ENCODE results near the gene ARL3.

DNA sequence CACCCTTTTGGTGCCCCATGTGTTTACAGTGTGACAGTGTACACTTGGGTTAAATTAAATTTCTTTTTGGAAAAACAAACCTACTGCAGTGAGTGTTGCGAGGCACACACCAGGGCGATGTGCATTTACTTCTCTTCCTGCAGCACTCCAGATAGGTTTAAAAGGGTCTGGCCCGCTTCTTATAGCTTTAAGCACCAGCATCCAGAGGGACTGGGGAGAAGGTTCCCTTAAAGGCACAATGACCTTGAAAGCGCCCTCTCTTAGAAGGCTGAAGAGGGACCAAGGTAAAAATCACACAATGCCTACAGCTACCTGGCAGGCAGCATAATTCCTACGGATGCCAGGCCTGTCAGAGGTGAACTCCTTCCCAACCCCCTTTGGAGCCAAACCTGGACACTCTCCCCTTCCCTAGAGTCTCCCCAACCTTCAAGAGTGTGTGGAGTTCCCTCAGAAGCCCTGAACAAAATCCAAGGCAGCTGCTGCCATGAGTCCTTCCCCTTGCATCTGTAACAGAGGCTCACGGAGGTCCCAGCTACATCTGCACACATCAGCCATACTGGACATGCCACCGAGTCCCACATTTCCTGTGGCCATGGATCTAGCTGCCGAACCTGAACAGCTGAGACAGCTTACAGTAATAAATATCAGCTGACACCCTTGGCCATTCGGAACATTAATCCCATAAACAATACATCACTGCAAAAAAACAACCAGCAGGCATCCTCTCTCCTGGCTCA lies 36.7 kb downstream of the ARL3 start:
- TF ChIP-seq, protein P1, sequence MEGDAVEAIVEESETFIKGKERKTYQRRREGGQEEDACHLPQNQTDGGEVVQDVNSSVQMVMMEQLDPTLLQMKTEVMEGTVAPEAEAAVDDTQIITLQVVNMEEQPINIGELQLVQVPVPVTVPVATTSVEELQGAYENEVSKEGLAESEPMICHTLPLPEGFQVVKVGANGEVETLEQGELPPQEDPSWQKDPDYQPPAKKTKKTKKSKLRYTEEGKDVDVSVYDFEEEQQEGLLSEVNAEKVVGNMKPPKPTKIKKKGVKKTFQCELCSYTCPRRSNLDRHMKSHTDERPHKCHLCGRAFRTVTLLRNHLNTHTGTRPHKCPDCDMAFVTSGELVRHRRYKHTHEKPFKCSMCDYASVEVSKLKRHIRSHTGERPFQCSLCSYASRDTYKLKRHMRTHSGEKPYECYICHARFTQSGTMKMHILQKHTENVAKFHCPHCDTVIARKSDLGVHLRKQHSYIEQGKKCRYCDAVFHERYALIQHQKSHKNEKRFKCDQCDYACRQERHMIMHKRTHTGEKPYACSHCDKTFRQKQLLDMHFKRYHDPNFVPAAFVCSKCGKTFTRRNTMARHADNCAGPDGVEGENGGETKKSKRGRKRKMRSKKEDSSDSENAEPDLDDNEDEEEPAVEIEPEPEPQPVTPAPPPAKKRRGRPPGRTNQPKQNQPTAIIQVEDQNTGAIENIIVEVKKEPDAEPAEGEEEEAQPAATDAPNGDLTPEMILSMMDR (conservative IDR thresholded peaks at IDR 0.05 in 1 of 2, IDR thresholded peaks at IDR 0.05 in 1 of 2; ENCODE audit: extremely low read depth in 1 of 2, insufficient read depth in 1 of 2, low read depth in 1 of 2, low read length in 2 of 2) = no peak
- TF ChIP-seq EZH2 (IDR thresholded peaks at IDR 0.05; ENCODE audit: borderline replicate concordance, low read length) = no peak

Measured in mammary epithelial cell (primary cell).